K562 (cell line): ENCODE data around the gene LRRC15. TPM values are rescaled to one million over a fixed set of nuclear protein-coding genes. Genes with fewer than 3 reads are reported as not detected.

ENCODE experiments used
- FOXM1 ChIP-seq, 2 experiments: fragments of 450-650 bp in 1 of 2; sonication (generic) in 1 of 2; formaldehyde crosslinking in 1 of 2; IDR thresholded peaks; 2 replicates each; pipeline versions ENCODE4 v1.6.1 to v1.9.0; 2017 to 2022; ENCODE audit warnings: low read depth in 2 of 2, mild to moderate bottlenecking in 2 of 2, missing genetic modification reagents in 1 of 2, moderate library complexity in 1 of 2
- GTF2A2 ChIP-seq: IDR thresholded peaks from 2 replicates; pipeline ENCODE4 v1.6.1; 2016; ENCODE audit warnings: mild to moderate bottlenecking, missing genetic modification characterization, missing compliant biosample characterization
- MEF2A ChIP-seq: IDR thresholded peaks from 2 replicates; pipeline ENCODE4 v1.6.1; 2011; ENCODE audit warnings: low read depth, mild to moderate bottlenecking, low read length, moderate library complexity; ENCODE audit not compliant: control insufficient read depth
- NEUROD1 ChIP-seq: fragments of 150-350 bp; IDR thresholded peaks from 2 replicates; pipeline ENCODE4 v1.6.1; 2014; ENCODE audit warnings: borderline replicate concordance, low read length, low read depth; ENCODE audit not compliant: partially characterized antibody
- PCBP1 ChIP-seq: fragments of 200-400 bp; formaldehyde crosslinking; IDR thresholded peaks from 2 replicates; pipeline ENCODE4 v1.6.1; 2018; ENCODE audit warnings: mild to moderate bottlenecking, low read depth, low read length; ENCODE audit not compliant: poor library complexity, severe bottlenecking
- PHB2 ChIP-seq: fragments of 450-650 bp; IDR thresholded peaks from 2 replicates; pipeline ENCODE4 v1.6.1; 2017; ENCODE audit warnings: low read depth
- POLR2A ChIP-seq: fragments of 450-650 bp; conservative IDR thresholded peaks from 2 replicates; pipeline ENCODE4 v1.6.1; 2016
- RHOXF2B ChIP-seq: fragments of 250-450 bp; sonication (Bioruptor Pico); conservative IDR thresholded peaks from 2 replicates; pipeline ENCODE4 v1.5.1; 2021
- RREB1 ChIP-seq: fragments of 250-450 bp; sonication (Bioruptor Pico); IDR thresholded peaks from 2 replicates; pipeline ENCODE4 v1.4.0; 2020
- SETDB1 ChIP-seq: IDR thresholded peaks from one replicate; pipeline ENCODE4 v1.6.1; 2012; ENCODE audit warnings: low read length, control low read depth, inconsistent platforms
- SUPT5H ChIP-seq: fragments of 450-650 bp; IDR thresholded peaks from 2 replicates; pipeline ENCODE4 v1.6.1; 2016
- TFAP4 ChIP-seq: sonication (generic); formaldehyde crosslinking; IDR thresholded peaks from 2 replicates; pipeline ENCODE4 v1.8.0; 2022; ENCODE audit warnings: missing genetic modification reagents, mild to moderate bottlenecking, moderate library complexity, borderline replicate concordance
- ZBTB17 ChIP-seq: fragments of 450-650 bp; formaldehyde crosslinking; IDR thresholded peaks from 2 replicates; pipeline ENCODE4 v1.4.0; 2020; ENCODE audit warnings: mild to moderate bottlenecking
- ZNF121 ChIP-seq: sonication (generic); formaldehyde crosslinking; conservative IDR thresholded peaks from 2 replicates; pipeline ENCODE4 v1.8.0; 2022; ENCODE audit warnings: missing genetic modification reagents
- ZNF184 ChIP-seq: sonication (generic); formaldehyde crosslinking; IDR thresholded peaks from 2 replicates; pipeline ENCODE4 v1.5.0; 2020; ENCODE audit warnings: missing genetic modification reagents
- ZNF408 ChIP-seq: fragments of 250-450 bp; sonication (Bioruptor Pico); IDR thresholded peaks from 2 replicates; pipeline ENCODE4 v1.4.0; 2020; ENCODE audit warnings: low read depth, mild to moderate bottlenecking, moderate library complexity
- ZNF785 ChIP-seq: fragments of 250-450 bp; sonication (Bioruptor Pico); IDR thresholded peaks from 2 replicates; pipeline ENCODE4 v1.4.0; 2020; ENCODE audit warnings: mild to moderate bottlenecking
- polyA plus RNA-seq, 8 experiments: library from polyadenylated mRNA; depleted of rRNA in 4 of 8; stranded (reverse) in 5 of 8; unstranded in 3 of 8; fragments of >200 nt; fragmentation: Nextera tagmentation in 2 of 8; fragmentation: Illumina TruSeq in 1 of 8; extraction: Ambion mirVana in 2 of 8; extraction: Trizol in 1 of 8; gene quantifications; 2 replicates each; pipeline versions ENCODE4 v1.2.1 to v1.2.3, GENCODE V29; 2011 to 2014; ENCODE audit warnings: inconsistent platforms in 1 of 8, missing spikeins in 1 of 8
- total RNA-seq, 7 experiments: library from RNA; depleted of rRNA in 6 of 7; stranded (reverse); fragments of >200 nt in 6 of 7; fragmentation: Illumina TruSeq in 2 of 7; extraction: Trizol in 2 of 7; gene quantifications; 2 replicates each; pipeline versions ENCODE4 v1.2.1 to v1.2.3, GENCODE V29; 2011 to 2021; ENCODE audit warnings: low replicate concordance in 1 of 7
- TF ChIP-seq, protein P1 (sequence below): IDR thresholded peaks from 3 replicates; pipeline ENCODE4 v1.6.1; 2011; ENCODE audit warnings: borderline replicate concordance, mild to moderate bottlenecking; ENCODE audit not compliant: insufficient read length, insufficient read depth
- TF ChIP-seq, protein P2 (sequence below): sonication (generic); formaldehyde crosslinking; IDR thresholded peaks from 2 replicates; pipeline ENCODE4 v1.8.1; 2022; ENCODE audit warnings: missing genetic modification reagents

Gene LRRC15
- total and polyA plus RNA-seq, 9 of the 15 experiments (the other 6 are each of a cell fraction or from before 2014, with no cell fraction given) = not detected

DNA sequence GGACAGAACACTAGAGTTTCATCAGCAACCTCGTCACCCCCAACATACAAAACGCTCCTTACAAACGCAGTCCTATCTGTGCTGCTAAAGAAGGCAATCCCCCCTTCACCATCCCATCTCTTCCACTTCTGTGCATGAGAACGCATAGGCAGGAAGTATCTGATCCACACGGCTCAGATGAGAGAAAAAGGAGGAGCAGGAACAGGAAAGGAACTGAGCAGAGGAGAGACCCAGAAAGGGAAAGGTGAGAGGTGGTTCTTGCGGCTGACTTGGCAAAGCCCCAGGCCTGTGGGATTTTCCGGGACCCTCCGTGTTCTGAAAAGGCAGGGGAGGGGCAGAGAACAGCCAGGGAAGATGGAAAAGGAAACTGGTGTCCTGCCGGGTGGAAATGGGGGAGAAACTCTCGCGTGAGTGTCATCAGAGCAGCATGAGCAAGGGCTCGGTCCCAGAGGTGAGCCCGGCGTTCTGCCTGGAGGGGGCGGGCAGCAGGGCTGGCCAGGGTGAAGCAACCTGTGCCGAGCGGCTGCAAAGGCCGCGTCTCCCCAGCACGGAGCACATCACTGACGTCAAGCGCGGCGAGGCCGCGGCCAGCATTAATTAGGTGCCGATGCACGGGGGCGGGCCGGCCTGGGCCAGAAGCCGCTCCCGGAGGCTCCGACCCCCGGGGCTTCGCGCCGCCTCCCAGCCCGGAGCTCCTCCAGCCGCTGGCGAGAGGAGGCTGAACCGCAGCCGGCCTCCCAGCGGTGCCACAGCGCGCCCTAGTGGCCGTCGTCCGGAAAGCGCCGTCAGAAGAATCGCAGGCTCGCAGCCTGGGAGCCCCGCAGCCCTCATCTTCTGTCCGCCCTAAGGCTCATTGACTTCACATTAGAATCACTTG, 54.2 kb downstream of the LRRC15 start (continued):
- TF ChIP-seq RREB1 (no peak; the same call in 1 of the 2 replicates), ZNF121 (CRISPR knock-in tag) (no peak), ZBTB17 (CRISPR knock-in tag) (peak; percentile 50; the same call in 1 of the 2 replicates), ZNF184 (CRISPR knock-in tag) (no peak), ZNF785 (no peak), PHB2 (no peak), GTF2A2 (tag) (no peak), POLR2A (no peak), TFAP4 (CRISPR knock-in tag) (peak; percentile 83), FOXM1 (IDR thresholded peaks at IDR 0.05; ENCODE audit: low read depth) (no peak), FOXM1 (CRISPR knock-in tag; IDR thresholded peaks at IDR 0.05; ENCODE audit: low read depth) (no peak), PCBP1 (no peak), SUPT5H (no peak), RHOXF2B (no peak), SETDB1 (no peak), NEUROD1 (no peak), ZNF408 (no peak), MEF2A (no peak)
- TF ChIP-seq, protein P1, sequence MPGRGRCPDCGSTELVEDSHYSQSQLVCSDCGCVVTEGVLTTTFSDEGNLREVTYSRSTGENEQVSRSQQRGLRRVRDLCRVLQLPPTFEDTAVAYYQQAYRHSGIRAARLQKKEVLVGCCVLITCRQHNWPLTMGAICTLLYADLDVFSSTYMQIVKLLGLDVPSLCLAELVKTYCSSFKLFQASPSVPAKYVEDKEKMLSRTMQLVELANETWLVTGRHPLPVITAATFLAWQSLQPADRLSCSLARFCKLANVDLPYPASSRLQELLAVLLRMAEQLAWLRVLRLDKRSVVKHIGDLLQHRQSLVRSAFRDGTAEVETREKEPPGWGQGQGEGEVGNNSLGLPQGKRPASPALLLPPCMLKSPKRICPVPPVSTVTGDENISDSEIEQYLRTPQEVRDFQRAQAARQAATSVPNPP = no peak
- TF ChIP-seq, protein P2, sequence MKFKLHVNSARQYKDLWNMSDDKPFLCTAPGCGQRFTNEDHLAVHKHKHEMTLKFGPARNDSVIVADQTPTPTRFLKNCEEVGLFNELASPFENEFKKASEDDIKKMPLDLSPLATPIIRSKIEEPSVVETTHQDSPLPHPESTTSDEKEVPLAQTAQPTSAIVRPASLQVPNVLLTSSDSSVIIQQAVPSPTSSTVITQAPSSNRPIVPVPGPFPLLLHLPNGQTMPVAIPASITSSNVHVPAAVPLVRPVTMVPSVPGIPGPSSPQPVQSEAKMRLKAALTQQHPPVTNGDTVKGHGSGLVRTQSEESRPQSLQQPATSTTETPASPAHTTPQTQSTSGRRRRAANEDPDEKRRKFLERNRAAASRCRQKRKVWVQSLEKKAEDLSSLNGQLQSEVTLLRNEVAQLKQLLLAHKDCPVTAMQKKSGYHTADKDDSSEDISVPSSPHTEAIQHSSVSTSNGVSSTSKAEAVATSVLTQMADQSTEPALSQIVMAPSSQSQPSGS (CRISPR knock-in tag) = no peak
